Skin of body (tissue), 2 donors: ENCODE results near the gene ANGPTL5. TPM values are rescaled to one million over a fixed set of nuclear protein-coding genes. Genes with fewer than 3 reads are reported as not detected.
"Not testable (repeated sequence)": the region's sequence is repeated elsewhere in the genome, so short reads cannot be mapped to it uniquely, and the experiment has no call there.

Experiments used
- DNase-seq: peaks from one replicate; lab custom pipeline; 2025; lab: John Stamatoyannopoulos, UW
- total RNA-seq: library from RNA; depleted of rRNA; stranded (reverse); fragments of >200 nt; gene quantifications from one replicate; pipeline ENCODE4 v1.2.3, GENCODE V29; 2014

ANGPTL5 gene
- total RNA-seq, 1 donor from 2014 or later = 0.39 TPM

DNA sequence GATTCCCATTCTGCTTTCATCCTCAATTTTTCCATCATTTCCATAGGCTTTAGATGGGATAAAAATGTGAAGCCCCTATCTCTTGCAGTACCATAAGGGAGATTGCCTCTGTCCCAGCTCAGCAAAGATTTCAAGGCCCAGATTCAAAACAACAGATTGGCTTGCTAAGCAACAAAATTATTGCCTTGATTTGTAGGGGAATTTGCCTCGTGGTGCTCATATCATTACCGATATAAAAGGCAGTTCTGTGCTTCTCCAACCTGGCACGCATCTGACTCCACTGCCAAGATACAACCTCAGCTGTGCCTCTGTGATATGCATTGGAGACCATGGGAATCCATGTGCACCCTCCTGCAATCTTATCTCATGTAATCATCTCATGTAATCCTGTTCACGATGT lies 26.6 kb downstream of the ANGPTL5 start:
- DNase-seq = no peak

- no peak for DNase-seq
Measured at GRCh38 chr11:101885631-101886030, 30.7 kb downstream of the ANGPTL5 start.

- no peak for DNase-seq
Measured at GRCh38 chr11:101881586-101881985, 34.7 kb downstream of the ANGPTL5 start.

GRCh38 chr11:101880222-101880621 lies 36.1 kb downstream of the ANGPTL5 start:
- no peak for DNase-seq

- no peak for DNase-seq
Measured at GRCh38 chr11:101872171-101872882, 44.0 kb downstream of the ANGPTL5 start.

DNA sequence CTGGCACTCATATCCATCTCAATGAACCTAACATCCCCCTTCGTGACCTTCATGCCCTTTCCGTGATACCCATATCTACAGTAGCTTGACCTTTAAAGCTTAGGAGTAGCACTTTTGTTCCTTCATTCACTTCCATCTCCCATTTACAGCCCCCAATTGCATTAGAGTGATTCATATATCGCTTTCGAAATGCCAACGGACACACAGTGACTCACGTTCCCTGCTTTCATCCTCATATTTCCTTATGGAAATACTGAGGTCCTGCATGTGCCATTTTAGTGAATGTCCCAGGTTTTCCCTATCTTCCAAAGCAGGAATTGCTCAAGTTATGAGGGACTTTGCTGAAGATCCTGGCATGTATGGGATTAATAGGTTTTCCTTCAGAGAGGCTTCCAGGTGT lies 45.8 kb downstream of the ANGPTL5 start:
- no peak for DNase-seq

DNA sequence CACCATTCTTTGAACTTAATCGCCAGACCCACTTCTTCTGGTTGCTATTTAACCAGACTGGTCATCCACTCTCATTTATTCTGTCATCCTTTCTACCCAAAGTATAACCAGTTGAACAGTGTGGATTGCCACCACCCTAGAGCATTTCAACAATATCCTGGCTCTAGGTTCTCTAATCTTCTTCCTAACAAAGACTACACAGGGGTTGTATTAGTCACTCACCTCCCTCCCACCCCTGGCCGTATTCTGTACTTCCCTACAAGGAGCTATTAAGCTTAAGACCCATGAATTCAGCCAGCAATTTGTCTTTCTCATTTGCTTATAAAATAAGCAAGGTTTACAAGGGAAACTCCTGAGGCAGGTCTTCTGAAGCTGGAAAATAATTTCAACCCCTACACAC lies 48.4 kb downstream of the ANGPTL5 start:
- DNase-seq = no peak

- peak; percentile 30 for DNase-seq
Measured at GRCh38 chr11:101866619-101867491, 49.5 kb downstream of the ANGPTL5 start.

DNA sequence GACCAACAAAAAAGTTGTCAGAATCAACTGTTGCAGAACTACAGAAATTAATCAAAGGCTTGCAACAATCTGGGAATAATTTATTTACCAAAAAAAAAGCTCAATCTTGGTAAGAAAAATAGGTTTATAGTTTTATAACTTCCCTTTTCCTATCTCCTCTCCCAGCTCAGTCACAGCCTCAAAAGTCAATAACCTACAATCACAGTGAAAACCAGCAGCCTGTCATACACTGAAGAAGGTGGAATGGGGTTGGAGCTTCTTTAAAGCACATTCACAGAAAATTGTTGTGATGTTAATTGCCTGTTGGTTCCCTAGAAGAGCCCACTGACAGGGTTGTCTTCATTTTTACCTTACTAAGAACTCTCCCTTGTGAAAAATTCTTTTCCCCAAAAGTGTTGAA lies 52.2 kb downstream of the ANGPTL5 start:
- no peak for DNase-seq

GRCh38 chr11:101863361-101863760 lies 53.0 kb downstream of the ANGPTL5 start:
- DNase-seq = peak; percentile 18

GRCh38 chr11:101862391-101863233 lies 53.7 kb downstream of the ANGPTL5 start:
- peak; percentile 21 for DNase-seq

DNA sequence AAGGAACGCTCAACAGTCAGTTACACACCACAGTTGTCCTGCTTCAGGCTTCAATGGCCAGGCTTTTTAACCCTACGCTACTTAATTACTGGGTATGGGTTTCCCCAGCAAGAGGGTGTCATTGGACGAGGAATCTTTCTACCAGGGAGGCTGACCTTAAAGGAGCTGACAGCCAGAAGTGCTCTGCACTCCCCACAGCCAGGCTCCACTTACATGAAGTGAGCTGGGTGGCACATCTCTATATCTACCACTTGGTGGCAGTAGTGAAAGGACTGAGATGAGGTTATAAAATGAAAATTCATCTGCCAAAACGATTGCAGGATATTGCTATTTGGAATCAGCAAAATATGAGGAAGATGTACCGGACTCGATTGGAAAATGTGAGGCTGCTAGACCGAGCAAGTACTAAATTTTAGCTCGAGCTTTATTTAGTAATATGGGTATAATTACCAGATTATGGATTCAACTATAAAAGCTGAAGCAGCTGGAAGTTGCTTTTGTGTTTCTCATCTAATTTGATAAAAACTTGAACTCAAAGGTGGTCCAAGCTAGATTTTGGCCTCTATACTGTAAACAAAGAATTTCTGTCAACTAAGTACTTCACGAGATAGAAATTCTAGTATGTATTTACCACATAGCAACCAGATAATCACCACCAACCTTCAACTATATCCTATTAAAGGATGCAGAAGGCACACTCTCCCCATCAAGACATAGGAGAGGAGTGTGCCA lies 55.5 kb downstream of the ANGPTL5 start:
- DNase-seq = peak; percentile 84

- not testable (repeated sequence) for DNase-seq
Measured at GRCh38 chr11:101852260-101852659, 64.1 kb downstream of the ANGPTL5 start.

DNA sequence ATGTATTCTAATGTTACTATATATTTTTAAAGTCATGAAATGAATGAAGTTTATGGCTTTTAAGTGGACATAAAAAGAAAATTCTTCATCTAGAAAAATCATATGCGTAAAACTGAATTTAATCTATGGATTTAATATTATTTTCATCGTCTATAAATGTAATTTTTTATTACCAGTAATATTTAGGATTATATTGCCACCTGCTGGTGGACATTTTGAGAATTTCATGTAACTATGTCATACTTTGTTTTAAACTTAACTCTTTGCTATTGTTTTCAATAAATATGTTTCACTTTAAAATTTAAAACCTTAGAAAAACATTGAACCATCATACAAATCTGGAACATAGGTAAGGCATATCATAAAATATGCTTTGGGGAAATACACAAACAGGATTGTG lies 68.1 kb downstream of the ANGPTL5 start:
- DNase-seq = peak; percentile 7

GRCh38 chr11:101844608-101845007 lies 71.7 kb downstream of the ANGPTL5 start:
- no peak for DNase-seq

GRCh38 chr11:101840704-101841103 lies 75.6 kb downstream of the ANGPTL5 start:
- DNase-seq = no peak

Other genes starting within 250 kb of the ANGPTL5 start
- 6.1 TPM for gene CEP126, start 1.5 kb downstream of the ANGPTL5 start, total RNA-seq
- 4.6 TPM for gene CFAP300, start 130.9 kb upstream of the ANGPTL5 start, total RNA-seq
- 117 TPM for gene YAP1, start 193.9 kb upstream of the ANGPTL5 start, total RNA-seq